HG03460 (cell line): ENCODE data around the gene EIF3M.
"Not testable (repeated sequence)": the region's sequence is repeated elsewhere in the genome, so short reads cannot be mapped to it uniquely, and the experiment has no call there.

Experiments
- ATAC-seq: cut with Tn5 transposase; IDR thresholded peaks from one replicate; pipeline ENCODE4 v1.9.1; 2021; ENCODE audit not compliant: unreplicated experiment

EIF3M gene

GRCh38 chr11:32594272-32594671 lies 10.6 kb downstream of the EIF3M start:
- ATAC-seq = no peak

- not testable (repeated sequence) for ATAC-seq
These were observed 12.5 kb downstream of the EIF3M start for GRCh38 chr11:32596114-32596513.

- ATAC-seq = no peak
These were observed 14.3 kb downstream of the EIF3M start for GRCh38 chr11:32597921-32598320.

- ATAC-seq = no peak
These were observed 19.2 kb downstream of the EIF3M start for GRCh38 chr11:32602657-32603415.

GRCh38 chr11:32606220-32606619 lies 22.6 kb downstream of the EIF3M start:
- no peak for ATAC-seq

GRCh38 chr11:32608826-32609225 lies 25.2 kb downstream of the EIF3M start:
- not testable (repeated sequence) for ATAC-seq

GRCh38 chr11:32610797-32611352 lies 27.2 kb downstream of the EIF3M start:
- ATAC-seq = no peak

- ATAC-seq = no peak
These were observed 30.0 kb downstream of the EIF3M start for GRCh38 chr11:32613500-32614151.

- no peak for ATAC-seq
These were observed 31.8 kb downstream of the EIF3M start for GRCh38 chr11:32615422-32615821.

GRCh38 chr11:32616903-32617302 lies 33.3 kb downstream of the EIF3M start:
- ATAC-seq = no peak

GRCh38 chr11:32630844-32631243 lies 47.2 kb downstream of the EIF3M start:
- ATAC-seq = no peak

- no peak for ATAC-seq
These were observed 52.2 kb downstream of the EIF3M start for GRCh38 chr11:32635819-32636218.

GRCh38 chr11:32641361-32641760 lies 57.7 kb downstream of the EIF3M start:
- ATAC-seq = no peak

GRCh38 chr11:32643526-32643925 lies 59.9 kb downstream of the EIF3M start:
- no peak for ATAC-seq
